ENCODE measurements around the gene CYP11A1. TPM values are rescaled to one million over a fixed set of nuclear protein-coding genes. Genes with fewer than 3 reads are reported as not detected.

Gene CYP11A1
- total and polyA plus RNA-seq, 10 of the 15 experiments (the other 5 are each of a cell fraction or from before 2014, with no cell fraction given), result 0.11 to 1.2 (median 0.23) TPM; not detected in 5

- TF ChIP-seq ELK1 (IDR thresholded peaks at IDR 0.05; ENCODE audit: low read depth, low read length), result no peak
- peak; percentile 14 for TF ChIP-seq BCL3 (IDR thresholded peaks at IDR 0.05; ENCODE audit: borderline replicate concordance, insufficient read depth, low read depth, low read length, poor library complexity, severe bottlenecking)
- no peak for TF ChIP-seq BRCA1 (IDR thresholded peaks at IDR 0.05; ENCODE audit: low read depth, low read length)
- 0 out of 2 replicates have a peak, but pooled peaks have one; percentile 52 for TF ChIP-seq STAT1 (conservative IDR thresholded peaks at IDR 0.05)
- TF ChIP-seq, protein P1, sequence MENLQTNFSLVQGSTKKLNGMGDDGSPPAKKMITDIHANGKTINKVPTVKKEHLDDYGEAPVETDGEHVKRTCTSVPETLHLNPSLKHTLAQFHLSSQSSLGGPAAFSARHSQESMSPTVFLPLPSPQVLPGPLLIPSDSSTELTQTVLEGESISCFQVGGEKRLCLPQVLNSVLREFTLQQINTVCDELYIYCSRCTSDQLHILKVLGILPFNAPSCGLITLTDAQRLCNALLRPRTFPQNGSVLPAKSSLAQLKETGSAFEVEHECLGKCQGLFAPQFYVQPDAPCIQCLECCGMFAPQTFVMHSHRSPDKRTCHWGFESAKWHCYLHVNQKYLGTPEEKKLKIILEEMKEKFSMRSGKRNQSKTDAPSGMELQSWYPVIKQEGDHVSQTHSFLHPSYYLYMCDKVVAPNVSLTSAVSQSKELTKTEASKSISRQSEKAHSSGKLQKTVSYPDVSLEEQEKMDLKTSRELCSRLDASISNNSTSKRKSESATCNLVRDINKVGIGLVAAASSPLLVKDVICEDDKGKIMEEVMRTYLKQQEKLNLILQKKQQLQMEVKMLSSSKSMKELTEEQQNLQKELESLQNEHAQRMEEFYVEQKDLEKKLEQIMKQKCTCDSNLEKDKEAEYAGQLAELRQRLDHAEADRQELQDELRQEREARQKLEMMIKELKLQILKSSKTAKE (IDR thresholded peaks at IDR 0.05; ENCODE audit: low read depth, poor library complexity, severe bottlenecking), result no peak
- TF ChIP-seq YBX1 (IDR thresholded peaks at IDR 0.05), result no peak
- TF ChIP-seq ZBTB33 (IDR thresholded peaks at IDR 0.05), result no peak
- TF ChIP-seq RB1 (IDR thresholded peaks at IDR 0.05; ENCODE audit: borderline replicate concordance), result no peak
- TF ChIP-seq, protein P2, sequence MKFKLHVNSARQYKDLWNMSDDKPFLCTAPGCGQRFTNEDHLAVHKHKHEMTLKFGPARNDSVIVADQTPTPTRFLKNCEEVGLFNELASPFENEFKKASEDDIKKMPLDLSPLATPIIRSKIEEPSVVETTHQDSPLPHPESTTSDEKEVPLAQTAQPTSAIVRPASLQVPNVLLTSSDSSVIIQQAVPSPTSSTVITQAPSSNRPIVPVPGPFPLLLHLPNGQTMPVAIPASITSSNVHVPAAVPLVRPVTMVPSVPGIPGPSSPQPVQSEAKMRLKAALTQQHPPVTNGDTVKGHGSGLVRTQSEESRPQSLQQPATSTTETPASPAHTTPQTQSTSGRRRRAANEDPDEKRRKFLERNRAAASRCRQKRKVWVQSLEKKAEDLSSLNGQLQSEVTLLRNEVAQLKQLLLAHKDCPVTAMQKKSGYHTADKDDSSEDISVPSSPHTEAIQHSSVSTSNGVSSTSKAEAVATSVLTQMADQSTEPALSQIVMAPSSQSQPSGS (IDR thresholded peaks at IDR 0.05; ENCODE audit: low read length), result no peak
- TF ChIP-seq NFXL1 (IDR thresholded peaks at IDR 0.05; ENCODE audit: borderline replicate concordance), result no peak
- peak; percentile 99 for TF ChIP-seq RAD21 (IDR thresholded peaks at IDR 0.05; ENCODE audit: insufficient read depth, low read depth, low read length)
- no peak for TF ChIP-seq HDAC2 (IDR thresholded peaks at IDR 0.05)
- TF ChIP-seq NRF1 (conservative IDR thresholded peaks at IDR 0.05; ENCODE audit: low read depth, low read length), result no peak
- TF ChIP-seq IKZF1 (conservative IDR thresholded peaks at IDR 0.05), result peak; percentile 48
- TF ChIP-seq BMI1 (IDR thresholded peaks at IDR 0.05; ENCODE audit: borderline replicate concordance), result no peak
- no peak; the same call in 1 of the 2 replicates for TF ChIP-seq NBN (IDR thresholded peaks at IDR 0.05)
- no peak for TF ChIP-seq ZSCAN29 (IDR thresholded peaks at IDR 0.05)
- no peak for TF ChIP-seq MLLT1 (IDR thresholded peaks at IDR 0.05)
- peak; percentile 82 for TF ChIP-seq SMARCA5 (IDR thresholded peaks at IDR 0.05)
Observed at GRCh38 chr15:74373731-74374647, 6.5 kb upstream of the CYP11A1 start (continued).
